ENCODE results near the gene PPID. TPM values are rescaled to one million over a fixed set of nuclear protein-coding genes. Genes with fewer than 3 reads are reported as not detected.
A peak's percentile ranks its signal among the peaks of the same experiment; 100 is the strongest.
"Not testable (repeated sequence)": the region's sequence is repeated elsewhere in the genome, so short reads cannot be mapped to it uniquely, and the experiment has no call there.

PPID gene
- total RNA-seq, 1 experiment from 2014 or later: 34.4 TPM

GRCh38 chr4:158721680-158722079 is 1.5 kb downstream of the PPID start:
- H3K4me1 Mint-ChIP-seq (ENCODE audit: low read depth, unreplicated experiment): peaks cover 9% of the 10 kb centered on the region
- no peak for TF ChIP-seq CTCF (IDR thresholded peaks at IDR 0.05; ENCODE audit: unreplicated experiment)
- no peaks in the 10 kb centered on the region for H3K9me3 Mint-ChIP-seq (ENCODE audit: low read depth, unreplicated experiment)
- peaks cover 30% of the 10 kb centered on the region for H3K36me3 Mint-ChIP-seq (ENCODE audit: insufficient read depth, unreplicated experiment)
- CTCF ChIA-PET: no interaction called here
- peak overlapping the region; percentile 94 for H3K4me3 Mint-ChIP-seq (ENCODE audit: low read depth, unreplicated experiment)
- no peaks in the 10 kb centered on the region for H3K27me3 Mint-ChIP-seq (ENCODE audit: unreplicated experiment)
- H3K27ac Mint-ChIP-seq (ENCODE audit: unreplicated experiment): peak overlapping the region; percentile 33
- intact Hi-C loops (cut with micrococcal nuclease; ENCODE audit: unreplicated experiment): loop anchor here (10.0 kb wide), 1 partner anchor 733 kb away; no protein-coding TSS in a partner anchor
- BruUV-seq (replicated peaks): no TSS peak
- no peak for DNase-seq

- TF ChIP-seq CTCF (IDR thresholded peaks at IDR 0.05; ENCODE audit: unreplicated experiment): no peak
- no peak for DNase-seq
- no TSS peak for BruUV-seq (replicated peaks)
- Mint-ChIP-seq H3K9me3 (ENCODE audit: low read depth, unreplicated experiment) (no peaks in the 10 kb centered on the region), H3K4me3 (ENCODE audit: low read depth, unreplicated experiment) (no peak overlapping the region), H3K27ac (ENCODE audit: unreplicated experiment) (no peak overlapping the region), H3K27me3 (ENCODE audit: unreplicated experiment) (no peaks in the 10 kb centered on the region), H3K36me3 (ENCODE audit: insufficient read depth, unreplicated experiment) (peaks cover 36% of the 10 kb centered on the region), H3K4me1 (ENCODE audit: low read depth, unreplicated experiment) (no peaks in the 10 kb centered on the region)
- CTCF ChIA-PET: no interaction called here
- intact Hi-C loops (cut with micrococcal nuclease; ENCODE audit: unreplicated experiment): no loop called here
These were observed 7.4 kb downstream of the PPID start for GRCh38 chr4:158715802-158716201.

- no peak for TF ChIP-seq CTCF (IDR thresholded peaks at IDR 0.05; ENCODE audit: unreplicated experiment)
- no peak overlapping the region for H3K27ac Mint-ChIP-seq (ENCODE audit: unreplicated experiment)
- CTCF ChIA-PET: no interaction called here
- no peaks in the 10 kb centered on the region for H3K27me3 Mint-ChIP-seq (ENCODE audit: unreplicated experiment)
- BruUV-seq (replicated peaks): no TSS peak
- peaks cover 38% of the 10 kb centered on the region for H3K36me3 Mint-ChIP-seq (ENCODE audit: insufficient read depth, unreplicated experiment)
- intact Hi-C loops (cut with micrococcal nuclease; ENCODE audit: unreplicated experiment): no loop called here
- no peaks in the 10 kb centered on the region for H3K4me1 Mint-ChIP-seq (ENCODE audit: low read depth, unreplicated experiment)
- no peak for DNase-seq
- H3K4me3 Mint-ChIP-seq (ENCODE audit: low read depth, unreplicated experiment): no peak overlapping the region
- H3K9me3 Mint-ChIP-seq (ENCODE audit: low read depth, unreplicated experiment): no peaks in the 10 kb centered on the region
These were observed 8.3 kb downstream of the PPID start for GRCh38 chr4:158714937-158715336.

GRCh38 chr4:158712622-158713021 is 10.6 kb downstream of the PPID start:
- DNase-seq; CTCF ChIA-PET; H3K27ac Mint-ChIP-seq (ENCODE audit: unreplicated experiment); H3K9me3 Mint-ChIP-seq (ENCODE audit: low read depth, unreplicated experiment); intact Hi-C loops (cut with micrococcal nuclease; ENCODE audit: unreplicated experiment); H3K27me3 Mint-ChIP-seq (ENCODE audit: unreplicated experiment); BruUV-seq (replicated peaks); H3K4me3 Mint-ChIP-seq (ENCODE audit: low read depth, unreplicated experiment); H3K4me1 Mint-ChIP-seq (ENCODE audit: low read depth, unreplicated experiment): not testable (repeated sequence)
- peaks cover 33% of the 10 kb centered on the region for H3K36me3 Mint-ChIP-seq (ENCODE audit: insufficient read depth, unreplicated experiment)

GRCh38 chr4:158710814-158711213 is 12.4 kb downstream of the PPID start:
- TF ChIP-seq CTCF (IDR thresholded peaks at IDR 0.05; ENCODE audit: unreplicated experiment): no peak
- Mint-ChIP-seq H3K4me3 (ENCODE audit: low read depth, unreplicated experiment) (no peak overlapping the region), H3K27me3 (ENCODE audit: unreplicated experiment) (no peaks in the 10 kb centered on the region), H3K4me1 (ENCODE audit: low read depth, unreplicated experiment) (no peaks in the 10 kb centered on the region), H3K27ac (ENCODE audit: unreplicated experiment) (no peak overlapping the region), H3K36me3 (ENCODE audit: insufficient read depth, unreplicated experiment) (peaks cover 27% of the 10 kb centered on the region), H3K9me3 (ENCODE audit: low read depth, unreplicated experiment) (no peaks in the 10 kb centered on the region)
- DNase-seq: no peak
- intact Hi-C loops (cut with micrococcal nuclease; ENCODE audit: unreplicated experiment): no loop called here
- no TSS peak for BruUV-seq (replicated peaks)
- CTCF ChIA-PET: interaction anchor here (0.9 kb wide), 1 partner anchor 492 kb away, joined by 4 read pairs; no protein-coding TSS in a partner anchor
